K562 (cell line): ENCODE data around the gene RFX7. TPM values are rescaled to one million over a fixed set of nuclear protein-coding genes. Genes with fewer than 3 reads are reported as not detected.
A peak's percentile ranks its signal among the peaks of the same experiment; 100 is the strongest.

Experiments used
- ATAC-seq: fragments of 200-7000 bp; cut with Tn5 transposase; 3 replicates; pipeline ENCODE4 v1.9.1; 2020; ENCODE audit warnings: moderate library complexity
- BruUV-seq: library from RNA; stranded (reverse); fragments of 400-500 nt; replicated peaks from 2 replicates; lab custom pipeline; 2021; lab: Mats Ljungman, UMichigan
- CTCF ChIA-PET: fragments of 300-600 bp; formaldehyde crosslinking; extraction: SDS; loops from one replicate; lab custom pipeline; 2021; ENCODE audit warnings: low intra/inter-chr PET ratio; lab: Yijun Ruan, JAX
- POLR2A ChIA-PET: fragments of 300-600, 350-650 bp; sonication (Branson Sonifier 250); formaldehyde crosslinking; extraction: SDS; loops from one replicate; lab custom pipeline; 2021; ENCODE audit warnings: antibody characterized with exemption, inconsistent platforms; lab: Yijun Ruan, JAX
- DNase-seq, 4 experiments: peaks; one replicate each; pipeline versions ENCODE4 v3.0.0 to v3.0.0-alpha.2; 2011 to 2018; ENCODE audit warnings: low spot score in 3 of 4, mixed read lengths in 3 of 4; ENCODE audit errors: extremely low read depth in 1 of 4
- FAIRE-seq: peaks from 2 replicates; lab custom pipeline; 2011; peaks lifted over from hg19 to GRCh38; lab: Jason Lieb, UNC
- H2AFZ ChIP-seq: 2 replicates; pipeline ENCODE4 v1.6.0; 2011; ENCODE audit warnings: low read depth, low read length, control low read depth, inconsistent platforms
- H3K27ac ChIP-seq: fragments of 200-600 bp; 3 replicates; pipeline ENCODE4 v1.8.0; 2011; ENCODE audit warnings: low read depth, mild to moderate bottlenecking, control low read depth, inconsistent platforms, low read length, moderate library complexity, mixed read lengths; ENCODE audit errors: extremely low read depth
- H3K27me3 ChIP-seq, 2 experiments: fragments of 300-600 bp in 1 of 2; 2 replicates in 1 of 2; 3 replicates in 1 of 2; pipeline versions ENCODE4 v1.6.0 to v1.8.0; 2011; ENCODE audit warnings: inconsistent platforms in 2 of 2, low read length in 2 of 2, mild to moderate bottlenecking in 1 of 2, mixed read lengths in 1 of 2, moderate library complexity in 1 of 2; ENCODE audit not compliant: control insufficient read depth in 2 of 2, insufficient read depth in 2 of 2
- H3K36me3 ChIP-seq: fragments of 300-600 bp; 3 replicates; pipeline ENCODE4 v1.8.0; 2011; ENCODE audit warnings: mild to moderate bottlenecking, low read length, inconsistent platforms; ENCODE audit not compliant: control insufficient read depth, insufficient read depth
- H3K4me1 ChIP-seq, 2 experiments: fragments of 200-600 bp in 1 of 2; replicated peaks in 1 of 2; 2 replicates in 1 of 2; 3 replicates in 1 of 2; pipeline versions ENCODE4 v1.5.1 to v1.8.0; 2011; ENCODE audit warnings: inconsistent platforms in 2 of 2, low read length in 2 of 2, mild to moderate bottlenecking in 1 of 2, mixed read lengths in 1 of 2, moderate library complexity in 1 of 2; ENCODE audit not compliant: control insufficient read depth in 2 of 2, insufficient read depth in 2 of 2
- H3K4me2 ChIP-seq: 2 replicates; pipeline ENCODE4 v1.6.1; 2011; ENCODE audit warnings: low read length, control low read depth, inconsistent platforms, mixed read lengths; ENCODE audit not compliant: insufficient read depth
- H3K4me3 ChIP-seq: fragments of 200-600 bp; sonication (generic), shearing (Covaris generic); 2 replicates; pipeline ENCODE4 v1.5.1; 2016; ENCODE audit warnings: control low read depth, inconsistent platforms
- H3K79me2 ChIP-seq: fragments of 200-600 bp; 3 replicates; pipeline ENCODE4 v1.8.0; 2011; ENCODE audit warnings: low read length, inconsistent platforms; ENCODE audit not compliant: control insufficient read depth, insufficient read depth
- H3K9ac ChIP-seq, 2 experiments: 2 replicates each; pipeline versions ENCODE4 v1.6.0 to v1.6.1; 2011; ENCODE audit warnings: low read depth in 2 of 2, low read length in 2 of 2, control low read depth in 1 of 2, inconsistent platforms in 1 of 2, mild to moderate bottlenecking in 1 of 2, mixed read lengths in 1 of 2; ENCODE audit not compliant: insufficient read depth in 1 of 2
- H3K9me1 ChIP-seq: one replicate; pipeline ENCODE4 v1.6.0; 2011; ENCODE audit warnings: inconsistent platforms, mild to moderate bottlenecking, low read length, moderate library complexity; ENCODE audit not compliant: control insufficient read depth, insufficient read depth
- H3K9me3 ChIP-seq: replicated peaks from 2 replicates; pipeline ENCODE4 v1.5.1; 2011; ENCODE audit warnings: low read depth, low read length, inconsistent platforms; ENCODE audit not compliant: control insufficient read depth, insufficient read depth
- H4K20me1 ChIP-seq: replicated peaks from 2 replicates; pipeline ENCODE4 v1.6.1; 2011; ENCODE audit warnings: low read length, inconsistent platforms, mixed read lengths; ENCODE audit not compliant: control insufficient read depth, insufficient read depth
- CBFA2T2 ChIP-seq: fragments of 450-650 bp; conservative IDR thresholded peaks from 2 replicates; pipeline ENCODE4 v1.6.1; 2017; ENCODE audit warnings: mild to moderate bottlenecking
- CSDE1 ChIP-seq, 2 experiments: fragments of 450-650 bp; IDR thresholded peaks; 2 replicates each; pipeline ENCODE4 v1.6.1; 2016; ENCODE audit warnings: mild to moderate bottlenecking in 1 of 2
- EWSR1 ChIP-seq: fragments of 450-650 bp; IDR thresholded peaks from 2 replicates; pipeline ENCODE4 v1.6.1; 2018; ENCODE audit warnings: borderline replicate concordance, mild to moderate bottlenecking, low read depth, moderate library complexity; ENCODE audit not compliant: partially characterized antibody
- FOXP1 ChIP-seq: sonication (generic); formaldehyde crosslinking; IDR thresholded peaks from 2 replicates; pipeline ENCODE4 v1.8.0; 2022; ENCODE audit warnings: mild to moderate bottlenecking, missing genetic modification reagents
- GABPA ChIP-seq: fragments of 200-800 bp; sonication (Bioruptor generic); conservative IDR thresholded peaks from 2 replicates; pipeline ENCODE4 v1.6.1; 2016; ENCODE audit warnings: low read depth, missing genetic modification characterization, missing compliant biosample characterization
- HOXB6 ChIP-seq: fragments of 250-450 bp; sonication (Bioruptor Pico); IDR thresholded peaks from 2 replicates; pipeline ENCODE4 v1.5.1; 2022; ENCODE audit warnings: mild to moderate bottlenecking, borderline replicate concordance
- MCM3 ChIP-seq: fragments of 450-650 bp; IDR thresholded peaks from 2 replicates; pipeline ENCODE4 v1.6.1; 2016
- NELFE ChIP-seq: IDR thresholded peaks from 2 replicates; pipeline ENCODE4 v1.6.1; 2011; ENCODE audit warnings: mild to moderate bottlenecking; ENCODE audit not compliant: insufficient read depth, insufficient read length
- PREB ChIP-seq: sonication (generic); formaldehyde crosslinking; IDR thresholded peaks from 2 replicates; pipeline ENCODE4 v1.8.1; 2023; ENCODE audit warnings: mild to moderate bottlenecking, missing genetic modification reagents
- TBP ChIP-seq: optimal IDR thresholded peaks from 2 replicates; pipeline ENCODE3; 2011; ENCODE audit warnings: low read depth, low read length, improper control_type of control experiment
- ZNF134 ChIP-seq: fragments of 250-450 bp; sonication (Bioruptor Pico); conservative IDR thresholded peaks from 2 replicates; pipeline ENCODE4 v1.4.0; 2020
- ZNF384 ChIP-seq: IDR thresholded peaks from 2 replicates; pipeline ENCODE4 v1.6.1; 2012; ENCODE audit warnings: low read depth, low read length, improper control_type of control experiment
- ZNF79 ChIP-seq: fragments of 250-450 bp; sonication (Bioruptor Pico); IDR thresholded peaks from 2 replicates; pipeline ENCODE4 v1.4.0; 2020; ENCODE audit warnings: low read depth, mild to moderate bottlenecking, moderate library complexity
- WGBS: fragments of 100-300 bp; shearing (Covaris generic); methylation state at CpG from one replicate; pipeline ENCODE4 v1.1.6; 2016; ENCODE audit warnings: low coverage, mixed read lengths; ENCODE audit not compliant: insufficient coverage; ENCODE audit errors: missing lambda C conversion rate; 5-methylcytosine and 5-hydroxymethylcytosine counted together
- in situ Hi-C: fragments of 300-500 bp; cut with MboI; formaldehyde crosslinking; loops from 4 replicates; pipeline ENCODE4 v1.15.0; 2018; ENCODE audit warnings: inconsistent platforms, mixed read lengths
- intact Hi-C: fragments of 100-400 bp; cut with micrococcal nuclease; formaldehyde crosslinking; loops from 2 replicates; pipeline ENCODE4 v1.14.2; 2022
- polyA plus RNA-seq, 8 experiments: library from polyadenylated mRNA; depleted of rRNA in 4 of 8; stranded (reverse) in 5 of 8; unstranded in 3 of 8; fragments of >200 nt; fragmentation: Nextera tagmentation in 2 of 8; fragmentation: Illumina TruSeq in 1 of 8; extraction: Ambion mirVana in 2 of 8; extraction: Trizol in 1 of 8; gene quantifications; 2 replicates each; pipeline versions ENCODE4 v1.2.1 to v1.2.3, GENCODE V29; 2011 to 2014; ENCODE audit warnings: inconsistent platforms in 1 of 8, missing spikeins in 1 of 8
- total RNA-seq, 7 experiments: library from RNA; depleted of rRNA in 6 of 7; stranded (reverse); fragments of >200 nt in 6 of 7; fragmentation: Illumina TruSeq in 2 of 7; extraction: Trizol in 2 of 7; gene quantifications; 2 replicates each; pipeline versions ENCODE4 v1.2.1 to v1.2.3, GENCODE V29; 2011 to 2021; ENCODE audit warnings: low replicate concordance in 1 of 7
- TF ChIP-seq, protein P1 (sequence below): fragments of 250-450 bp; sonication (Bioruptor Pico); IDR thresholded peaks from 2 replicates; pipeline ENCODE4 v1.8.0; 2022; ENCODE audit warnings: inconsistent platforms, mild to moderate bottlenecking, moderate library complexity, borderline replicate concordance
- TF ChIP-seq, protein P2 (sequence below): sonication (generic); formaldehyde crosslinking; IDR thresholded peaks from 2 replicates; pipeline ENCODE4 v1.8.0; 2022; ENCODE audit warnings: mild to moderate bottlenecking, missing genetic modification reagents

RFX7 gene
- total and polyA plus RNA-seq, 9 of the 15 experiments (the other 6 are each of a cell fraction or from before 2014, with no cell fraction given): 2.4 to 17.9 (median 6.3) TPM

DNA sequence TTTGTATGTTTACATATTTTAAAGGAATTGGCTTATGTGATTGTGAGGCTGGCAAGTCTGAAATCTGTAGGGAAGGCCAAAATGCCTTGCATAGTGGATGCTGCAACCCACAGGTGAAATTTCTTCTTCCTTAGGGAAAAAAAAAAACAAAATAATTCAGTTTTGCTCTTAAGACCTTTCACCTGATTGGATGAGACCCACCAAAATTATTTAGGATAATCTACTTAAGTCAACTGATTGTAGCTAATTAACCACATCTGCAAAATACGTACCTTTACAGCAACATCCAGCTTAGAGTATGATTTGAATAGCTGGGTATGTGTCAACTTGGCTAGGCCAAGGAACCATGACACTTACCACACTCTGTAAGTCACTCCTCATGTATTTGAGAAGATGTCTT is 6.9 kb upstream of the RFX7 start:
- intact Hi-C loops (no loop called here), in situ Hi-C loops (no loop called here)
- no peaks in the 10 kb centered on the region for H3K9me1 ChIP-seq
- H3K4me1 ChIP-seq: peaks cover 4 to 34% of the 10 kb centered on the region in 2 experiments
- H3K4me3 ChIP-seq: no peak overlapping the region
- no TSS peak for BruUV-seq
- no peak overlapping the region for H3K27ac ChIP-seq
- H3K4me2 ChIP-seq: no peak overlapping the region
- ChIA-PET CTCF (no interaction called here), POLR2A (interaction anchor here (0.6 to 1.0 kb wide), 2 partner anchors 177 to 676 kb away, joined by 3 to 4 read pairs; no protein-coding TSS in a partner anchor)
- H4K20me1 ChIP-seq: no peaks in the 10 kb centered on the region; the same call in 1 of the 2 replicates
- TF ChIP-seq, protein P1, sequence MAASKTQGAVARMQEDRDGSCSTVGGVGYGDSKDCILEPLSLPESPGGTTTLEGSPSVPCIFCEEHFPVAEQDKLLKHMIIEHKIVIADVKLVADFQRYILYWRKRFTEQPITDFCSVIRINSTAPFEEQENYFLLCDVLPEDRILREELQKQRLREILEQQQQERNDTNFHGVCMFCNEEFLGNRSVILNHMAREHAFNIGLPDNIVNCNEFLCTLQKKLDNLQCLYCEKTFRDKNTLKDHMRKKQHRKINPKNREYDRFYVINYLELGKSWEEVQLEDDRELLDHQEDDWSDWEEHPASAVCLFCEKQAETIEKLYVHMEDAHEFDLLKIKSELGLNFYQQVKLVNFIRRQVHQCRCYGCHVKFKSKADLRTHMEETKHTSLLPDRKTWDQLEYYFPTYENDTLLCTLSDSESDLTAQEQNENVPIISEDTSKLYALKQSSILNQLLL: no peak
- no peak for TF ChIP-seq TBP
- TF ChIP-seq GABPA (tag): no peak
- no peak for TF ChIP-seq ZNF384
- no peak for TF ChIP-seq ZNF79 (CRISPR knock-in tag)
- no peak for TF ChIP-seq EWSR1
- peak; percentile 73 for TF ChIP-seq ZNF134
- TF ChIP-seq PREB: no peak
- no peak for TF ChIP-seq NELFE
- TF ChIP-seq CSDE1 (IDR thresholded peaks at IDR 0.05): no peak
- TF ChIP-seq FOXP1 (CRISPR knock-in tag): 0 out of 2 replicates have a peak, but pooled peaks have one; percentile 29
- no peak for TF ChIP-seq CBFA2T2
- no peak for TF ChIP-seq HOXB6 (CRISPR knock-in tag)
- no peak for TF ChIP-seq MCM3
- TF ChIP-seq, protein P2, sequence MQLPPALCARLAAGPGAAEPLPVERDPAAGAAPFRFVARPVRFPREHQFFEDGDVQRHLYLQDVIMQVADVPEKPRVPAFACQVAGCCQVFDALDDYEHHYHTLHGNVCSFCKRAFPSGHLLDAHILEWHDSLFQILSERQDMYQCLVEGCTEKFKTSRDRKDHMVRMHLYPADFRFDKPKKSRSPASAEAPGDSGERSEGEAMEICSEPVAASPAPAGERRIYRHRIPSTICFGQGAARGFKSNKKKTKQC (CRISPR knock-in tag): no peak
- no peak overlapping the region for H3K9ac ChIP-seq
- H2AFZ ChIP-seq: no peak overlapping the region
- no peak for DNase-seq
- H3K9me3 ChIP-seq: no peaks in the 10 kb centered on the region
- H3K79me2 ChIP-seq: no peaks in the 10 kb centered on the region
- no peaks in the 10 kb centered on the region for H3K27me3 ChIP-seq
- no peak for FAIRE-seq
- H3K36me3 ChIP-seq: no peaks in the 10 kb centered on the region
- 94% methylated on average over 1 of the region's 1 CpG for WGBS
- no peak for ATAC-seq
